Right forelimb (tissue), 1 donor: Measurements from ENCODE around the gene RMDN2.
"Not testable (repeated sequence)": the region's sequence is repeated elsewhere in the genome, so short reads cannot be mapped to it uniquely, and the experiment has no call there.

Source experiments
- DNase-seq: peaks from one replicate; pipeline ENCODE4 v3.0.0-alpha.2; 2018

The RMDN2 gene

DNA sequence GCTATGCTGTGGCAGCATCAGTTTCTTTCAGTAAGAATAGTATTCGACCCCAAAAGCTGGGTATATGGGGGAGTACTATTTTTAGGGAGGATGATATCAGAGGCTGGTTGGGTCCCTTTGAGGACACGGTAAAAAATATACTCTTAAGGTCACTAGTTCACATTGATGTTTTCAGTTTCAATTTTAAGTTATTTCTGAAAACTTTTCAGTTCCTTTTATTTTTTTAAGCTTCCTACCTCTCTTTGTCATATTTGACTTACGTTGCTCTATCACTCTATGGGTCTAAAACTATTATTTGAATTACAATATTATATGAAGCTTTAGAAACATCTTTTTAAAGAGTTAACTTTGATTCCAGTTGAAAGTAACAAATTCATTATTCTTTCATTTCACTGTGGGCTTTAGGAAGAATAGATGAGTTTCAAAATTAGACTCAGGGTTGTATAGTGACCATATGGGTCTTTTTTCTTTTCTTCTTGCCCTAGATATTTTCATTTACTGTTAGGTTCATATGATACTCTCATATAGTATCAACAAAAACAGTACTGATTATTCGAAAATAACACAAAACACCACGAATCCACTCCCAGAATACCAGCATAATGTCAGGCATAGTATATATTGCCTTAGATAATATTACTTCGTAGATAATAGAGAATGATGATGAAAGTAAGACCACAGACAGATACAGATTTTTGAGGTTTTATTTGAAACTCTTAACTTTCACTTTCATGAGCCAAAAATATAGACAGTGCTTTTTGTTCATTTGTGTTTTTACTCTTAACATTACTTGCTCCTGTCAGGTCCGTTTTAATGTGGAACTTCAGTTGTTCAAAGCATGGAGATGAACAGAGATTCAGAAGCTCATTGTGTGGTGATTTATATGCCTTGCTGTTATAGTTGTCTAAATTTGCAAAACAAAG lies 9.8 kb downstream of the RMDN2 start:
- no peak for DNase-seq

DNA sequence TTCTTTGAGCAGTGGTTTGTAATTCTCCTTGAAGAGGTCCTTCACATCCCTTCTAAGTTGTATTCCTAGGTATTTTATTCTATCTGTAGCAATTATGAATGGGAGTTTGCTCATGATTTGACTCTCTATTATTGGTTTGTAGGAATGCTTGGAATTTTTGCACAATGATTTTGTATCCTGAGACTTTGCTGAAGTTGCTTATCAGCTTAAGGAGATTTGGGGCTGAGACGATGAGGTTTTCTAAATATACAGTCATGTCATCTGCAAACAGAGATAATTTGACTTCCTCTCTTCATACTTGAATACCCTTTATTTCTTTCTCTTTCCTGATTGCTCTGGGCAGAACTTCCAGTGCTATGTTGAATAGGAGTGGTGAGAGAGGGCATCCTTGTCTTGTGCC lies 12.5 kb downstream of the RMDN2 start:
- DNase-seq = not testable (repeated sequence)

DNA sequence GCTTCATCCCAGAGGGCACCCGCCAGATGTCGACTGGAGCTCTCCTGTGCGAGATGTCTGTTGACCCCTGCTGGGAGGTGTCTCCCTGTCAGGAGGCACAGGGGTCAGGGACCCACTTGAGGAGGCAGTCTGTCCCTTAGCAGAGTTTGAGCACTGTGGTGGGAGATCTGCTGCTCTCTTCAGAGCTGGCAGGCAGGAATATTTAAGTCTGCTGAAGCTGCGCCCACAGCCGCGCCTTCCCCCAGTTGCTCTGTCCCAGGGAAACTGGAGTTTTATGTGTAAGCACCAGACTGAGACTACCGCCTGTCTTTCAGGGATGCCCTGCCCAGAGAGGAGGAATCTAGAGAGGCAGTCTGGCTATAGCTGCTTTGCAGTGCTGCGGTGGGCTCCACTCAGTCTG lies 16.2 kb downstream of the RMDN2 start:
- DNase-seq = not testable (repeated sequence)

DNA sequence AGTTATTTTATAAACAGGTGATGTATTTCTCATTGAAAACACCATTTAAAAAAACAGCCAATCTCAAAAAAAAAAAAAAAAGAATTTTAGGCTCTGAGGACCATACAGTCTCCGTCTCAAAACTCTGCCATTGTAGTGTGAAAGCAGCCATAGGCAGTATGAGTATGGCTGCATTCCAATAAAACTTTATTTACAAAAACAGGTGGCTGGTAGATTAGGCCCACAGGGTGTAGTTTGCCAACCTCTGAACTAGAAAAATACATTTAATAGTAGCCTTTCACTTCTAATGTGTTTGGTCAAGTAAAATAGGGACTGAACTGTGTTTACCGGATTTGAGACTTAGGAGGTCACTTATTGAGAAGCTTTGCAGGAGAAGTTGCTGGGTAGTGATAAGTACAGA lies 19.2 kb downstream of the RMDN2 start:
- no peak for DNase-seq

DNA sequence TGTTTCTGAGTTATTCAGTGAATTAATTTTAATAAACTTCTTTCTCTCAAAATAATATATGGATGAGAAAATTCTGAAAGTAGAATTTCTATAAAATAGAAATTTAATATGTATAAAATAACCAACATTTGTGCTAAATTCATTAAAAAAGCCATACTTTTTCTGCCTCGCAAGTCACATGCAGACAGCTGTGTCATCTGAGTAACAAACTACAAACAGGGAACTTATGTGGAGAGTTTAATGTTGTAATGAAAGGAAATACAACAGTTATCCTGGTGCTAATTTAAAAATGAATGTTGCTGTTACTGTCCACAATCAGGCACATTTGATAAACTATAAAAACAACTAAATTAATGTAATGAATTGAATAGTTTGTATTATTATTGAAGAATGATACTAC lies 22.2 kb downstream of the RMDN2 start:
- no peak for DNase-seq

DNA sequence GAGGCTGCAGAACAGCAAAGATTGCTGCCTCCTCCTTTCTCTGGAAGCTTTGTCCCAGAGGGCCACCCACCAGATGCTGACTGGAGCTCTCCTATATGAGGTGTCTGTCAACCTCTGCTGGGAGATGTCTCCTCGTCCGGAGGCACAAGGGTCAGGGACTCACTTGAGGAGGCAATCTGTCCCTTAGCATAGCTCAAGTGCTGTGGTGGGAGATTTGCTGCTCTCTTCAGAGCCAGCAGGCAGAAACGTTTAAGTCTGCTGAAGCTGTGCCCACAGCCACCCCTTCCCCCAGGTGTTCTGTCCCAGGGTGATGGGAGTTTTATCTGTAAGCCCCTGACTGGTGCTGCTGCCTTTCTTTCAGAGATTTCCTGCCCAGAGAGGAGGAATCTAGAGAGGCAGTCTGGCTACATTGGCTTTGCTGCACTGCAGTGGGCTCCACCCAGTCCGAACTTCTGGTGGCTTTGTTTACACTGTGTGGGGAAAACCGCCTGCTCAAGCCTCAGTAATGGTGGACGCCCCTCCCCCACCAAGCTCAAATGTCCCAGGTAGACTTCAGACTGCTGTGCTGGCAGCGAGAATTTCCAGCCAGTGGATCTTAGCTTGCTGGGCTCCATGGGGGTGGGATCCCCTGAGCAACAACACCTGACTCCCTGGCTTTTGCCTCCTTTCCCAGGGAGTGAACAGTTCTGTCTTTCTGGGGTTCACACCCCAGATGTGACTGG lies 37.1 kb downstream of the RMDN2 start:
- DNase-seq = not testable (repeated sequence)

DNA sequence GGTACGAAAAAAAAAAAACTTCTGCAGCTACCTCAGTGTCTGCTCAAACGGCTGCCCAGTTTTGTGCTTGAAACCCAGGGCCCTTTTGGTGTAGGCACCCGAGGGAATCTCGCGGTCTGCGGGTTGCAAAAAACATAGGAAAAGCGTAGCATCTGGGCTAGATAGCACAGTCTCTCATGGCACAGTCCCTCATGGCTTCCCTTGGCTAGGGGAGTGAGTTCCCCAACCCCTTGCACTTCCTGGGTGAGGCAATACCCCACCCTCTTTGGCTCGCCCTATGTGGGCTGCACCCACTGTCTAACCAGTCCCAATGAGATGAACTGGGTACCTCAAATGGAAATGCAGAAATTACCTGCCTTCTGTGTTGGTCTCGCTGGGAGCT lies 37.6 kb downstream of the RMDN2 start:
- DNase-seq = not testable (repeated sequence)

DNA sequence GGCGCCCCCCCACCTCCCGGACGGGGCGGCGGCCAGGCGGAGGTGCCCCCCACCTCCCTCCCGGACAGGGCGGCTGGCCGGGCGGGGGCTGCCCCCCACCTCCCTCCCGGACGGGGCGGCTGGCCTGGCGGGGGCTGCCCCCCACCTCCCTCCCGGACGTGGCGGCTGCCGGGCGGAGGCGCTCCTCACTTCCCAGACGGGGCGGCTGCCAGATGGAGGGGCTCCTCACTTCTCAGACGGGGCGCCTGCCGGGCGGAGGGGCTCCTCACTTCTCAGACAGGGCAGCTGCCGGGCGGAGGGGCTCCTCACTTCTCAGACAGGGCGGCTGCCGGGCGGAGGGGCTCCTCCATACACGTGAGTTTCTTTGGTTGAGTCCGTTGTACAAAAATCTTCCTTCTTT lies 38.8 kb downstream of the RMDN2 start:
- DNase-seq = not testable (repeated sequence)

DNA sequence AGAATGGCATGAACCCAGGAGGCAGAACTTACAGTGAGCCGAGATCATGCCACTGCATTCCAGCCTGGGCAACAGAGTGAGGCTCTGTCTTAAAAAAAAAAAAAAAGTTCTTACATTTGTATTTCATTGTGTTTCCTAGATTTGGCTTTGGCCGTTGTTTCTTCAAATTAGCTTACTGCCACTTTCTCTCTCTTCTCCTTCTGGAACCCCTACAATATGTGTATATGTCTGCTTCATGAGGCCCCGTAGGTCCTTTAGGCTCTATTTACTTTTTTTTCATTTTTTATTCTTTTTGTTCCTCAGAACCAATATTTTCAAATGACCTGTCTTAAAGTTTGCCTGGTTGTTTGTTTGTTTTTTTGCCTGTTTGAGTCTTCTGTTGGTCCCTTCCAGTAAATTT lies 41.2 kb downstream of the RMDN2 start:
- DNase-seq = no peak

DNA sequence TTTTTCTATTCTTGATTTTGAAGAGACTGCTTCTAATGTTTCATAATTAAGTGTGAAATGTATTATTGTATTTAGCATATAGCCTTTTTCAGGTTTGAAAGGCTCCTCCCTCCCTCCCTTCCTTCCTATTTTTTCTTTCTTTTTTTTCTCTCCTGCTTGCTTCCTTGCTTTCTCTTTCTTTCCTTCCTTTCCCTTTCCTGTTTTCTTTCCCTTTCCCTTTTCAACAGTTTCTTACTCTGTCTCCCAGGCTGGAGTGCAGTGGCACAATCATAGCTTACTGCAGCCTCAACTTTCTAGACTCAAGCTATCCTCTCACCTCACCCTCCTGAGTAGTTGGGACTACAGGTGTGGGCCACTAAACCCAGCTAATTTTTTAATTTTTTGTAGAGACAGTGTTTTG lies 44.6 kb downstream of the RMDN2 start:
- DNase-seq = no peak

DNA sequence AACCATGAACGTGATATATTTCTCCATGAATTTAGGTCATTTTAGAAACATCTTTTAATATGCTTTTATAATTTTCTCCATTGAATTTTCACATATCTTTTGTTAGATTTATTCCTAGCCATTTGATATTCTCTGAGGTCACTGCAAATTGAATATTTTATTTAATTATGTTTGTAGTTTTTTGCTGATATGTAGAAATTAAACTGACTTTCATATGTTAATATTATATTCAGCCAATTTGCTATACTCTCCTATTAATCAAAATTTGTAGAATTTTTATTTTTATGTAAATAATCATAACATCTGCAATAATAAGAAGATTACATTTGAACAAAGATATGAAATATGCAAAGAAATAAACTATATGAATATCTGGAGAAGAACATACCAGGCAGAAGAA lies 46.9 kb downstream of the RMDN2 start:
- DNase-seq = no peak

DNA sequence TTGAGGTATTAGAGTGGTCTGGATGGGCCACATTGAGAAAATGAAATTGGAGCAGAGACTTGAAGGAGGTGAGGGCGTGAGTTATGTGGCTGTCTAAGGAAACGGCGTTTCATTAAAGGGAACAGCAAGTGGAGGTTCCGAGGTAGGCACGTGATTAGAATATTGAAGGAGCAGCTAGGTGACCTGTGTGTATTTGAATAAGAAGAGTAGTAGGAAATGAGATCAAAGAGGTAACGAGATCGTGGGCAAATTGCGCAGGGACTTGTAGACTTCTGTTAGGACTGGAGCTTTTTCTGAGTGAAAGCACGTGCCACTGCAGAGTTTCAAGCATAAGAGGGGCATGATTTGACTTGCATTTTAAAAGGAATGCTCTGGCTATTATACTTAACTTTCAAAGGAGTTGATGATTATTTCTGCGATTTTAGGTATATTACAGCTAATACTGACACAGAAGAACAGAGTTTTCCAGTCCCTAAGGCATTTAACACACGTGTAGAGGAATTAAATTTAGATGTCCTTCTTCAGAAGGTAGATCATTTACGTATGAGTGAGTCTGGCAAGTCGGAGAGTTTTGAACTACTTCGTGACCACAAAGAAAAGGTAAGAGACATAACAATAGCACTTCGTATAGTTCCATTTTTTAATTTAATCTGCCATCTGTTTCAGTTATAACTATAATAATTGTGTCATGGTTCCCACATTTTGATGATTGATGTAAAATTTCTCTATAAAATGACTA lies 48.7 kb downstream of the RMDN2 start:
- DNase-seq = no peak

DNA sequence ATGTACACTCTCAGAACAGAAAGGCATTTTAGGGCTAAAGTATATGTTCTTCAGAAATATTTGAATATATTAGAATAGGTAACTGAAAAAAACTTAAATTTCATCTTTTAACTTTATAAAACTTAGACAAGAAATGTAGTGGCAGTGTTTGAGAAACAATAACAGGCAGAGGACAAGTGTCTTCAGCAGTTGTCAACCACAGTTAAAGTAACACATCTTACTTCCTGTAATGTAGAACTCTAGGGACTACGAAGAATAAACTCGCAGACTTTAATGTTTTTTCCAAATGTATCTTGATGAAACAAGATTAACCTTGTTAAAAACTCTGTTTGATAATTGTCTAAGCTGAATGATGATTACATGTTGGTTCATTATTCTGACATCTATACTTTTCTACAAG lies 50.7 kb downstream of the RMDN2 start:
- no peak for DNase-seq

DNA sequence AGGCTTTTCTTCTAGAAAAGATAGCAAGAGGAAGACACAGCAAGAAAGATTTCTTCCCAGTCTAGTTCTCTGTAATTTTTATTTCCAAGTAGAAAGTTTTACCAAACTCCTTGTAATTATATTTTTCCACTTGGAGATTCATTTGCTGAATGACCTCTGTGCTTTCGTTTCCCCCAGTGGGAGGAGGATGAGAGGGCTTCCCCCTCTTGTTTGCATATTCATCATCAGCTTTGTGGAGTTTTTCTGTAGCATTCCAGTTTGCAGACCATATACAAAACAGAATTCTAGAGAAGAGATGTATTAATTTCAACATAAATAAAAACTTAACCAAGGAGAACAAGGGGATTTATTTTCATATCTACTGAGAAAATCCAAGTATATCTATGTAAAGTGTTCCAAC lies 51.3 kb downstream of the RMDN2 start:
- DNase-seq = no peak

DNA sequence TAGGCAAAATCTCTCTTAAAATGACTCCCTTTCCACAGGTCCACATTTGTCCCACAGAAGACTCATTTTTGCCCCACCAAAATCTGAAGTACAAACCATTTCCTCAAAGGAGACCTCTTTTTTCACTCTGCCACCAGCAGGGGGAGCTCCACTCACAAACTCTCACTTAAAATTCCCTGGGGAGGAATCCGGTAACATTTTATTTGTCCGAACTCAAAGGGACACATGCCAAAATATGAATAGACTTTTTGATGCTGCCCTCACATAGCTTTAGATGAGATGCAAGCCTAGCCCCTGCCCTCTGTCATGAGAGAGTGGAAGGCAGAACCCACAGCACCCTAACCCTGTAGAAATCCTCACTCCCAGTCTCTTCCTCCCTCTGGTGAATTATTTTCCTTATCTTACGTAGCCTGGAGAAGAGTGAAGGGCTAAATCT lies 57.1 kb downstream of the RMDN2 start:
- DNase-seq = peak; percentile 77

DNA sequence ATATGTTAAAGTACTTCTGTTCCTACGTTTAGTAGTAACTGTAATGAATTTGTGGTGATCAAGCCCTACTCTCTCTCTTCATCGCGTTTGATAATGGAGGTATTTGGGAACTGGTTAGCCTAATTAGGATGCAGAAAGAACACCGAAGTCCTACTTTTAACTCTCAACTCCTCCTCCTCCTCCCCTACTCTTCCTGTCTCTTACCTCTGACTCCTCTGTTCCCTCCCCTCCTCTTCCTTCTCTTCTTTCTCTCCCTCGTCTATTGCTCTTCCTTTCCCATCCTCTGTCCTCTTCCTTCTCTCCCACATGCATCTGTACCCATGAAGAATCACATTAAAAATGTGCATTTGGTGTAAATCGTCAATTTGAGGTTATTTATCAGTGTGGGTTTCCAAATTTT lies 57.8 kb downstream of the RMDN2 start:
- no peak for DNase-seq

DNA sequence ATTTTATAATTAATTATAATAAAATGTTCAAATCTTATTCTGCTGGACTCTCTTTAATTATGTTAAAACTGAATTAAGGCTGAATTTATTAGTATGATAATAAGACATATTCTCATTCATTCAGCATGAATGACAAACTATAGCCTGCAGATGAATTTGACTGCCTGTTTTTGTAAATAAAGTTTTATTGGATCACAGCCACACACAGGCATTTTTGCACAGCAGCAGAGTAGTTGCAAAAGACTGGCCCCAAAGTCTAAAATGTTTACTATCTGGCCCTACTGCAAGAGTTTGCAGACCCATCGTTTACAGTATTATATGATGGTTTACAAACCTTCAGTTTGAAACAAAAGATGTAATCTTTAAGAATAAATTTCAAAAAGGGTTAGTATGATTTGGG lies 58.6 kb downstream of the RMDN2 start:
- DNase-seq = no peak

DNA sequence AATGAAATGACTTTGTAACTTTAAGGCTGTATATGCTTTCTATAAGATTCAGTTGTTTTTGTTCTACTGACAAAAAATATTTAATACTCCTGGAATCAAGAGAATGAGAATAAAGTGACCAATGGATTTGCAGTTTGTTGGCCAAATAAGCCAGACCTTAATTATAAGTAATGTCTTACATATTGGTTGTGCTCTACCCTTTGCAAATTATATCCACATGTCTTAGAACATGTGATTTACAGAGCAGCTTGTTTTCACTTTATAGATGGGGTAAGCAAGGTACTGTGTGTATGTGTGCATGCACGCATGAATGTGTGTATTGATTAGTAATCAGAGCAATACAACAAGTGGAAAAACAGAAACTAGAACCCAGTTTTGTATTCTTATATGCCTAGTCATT lies 59.1 kb downstream of the RMDN2 start:
- no peak for DNase-seq

DNA sequence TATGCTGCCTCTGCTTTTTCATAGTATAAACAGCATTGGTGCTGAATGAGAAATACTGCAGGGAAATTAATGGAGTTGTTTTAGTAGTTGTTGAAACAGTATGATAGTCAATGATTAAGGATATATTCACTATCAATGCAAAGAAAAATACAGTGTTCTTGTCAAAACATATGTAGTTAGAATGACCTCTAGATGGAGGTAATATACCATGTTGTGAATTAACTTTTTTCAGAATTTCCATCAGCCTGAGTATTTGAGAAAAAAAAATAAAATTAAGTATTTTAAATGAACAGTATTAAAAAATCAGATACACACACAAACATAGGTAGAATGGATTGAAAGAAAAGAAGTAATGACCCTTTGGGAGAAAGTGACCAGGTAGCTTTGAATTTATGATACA lies 59.5 kb downstream of the RMDN2 start:
- no peak for DNase-seq

DNA sequence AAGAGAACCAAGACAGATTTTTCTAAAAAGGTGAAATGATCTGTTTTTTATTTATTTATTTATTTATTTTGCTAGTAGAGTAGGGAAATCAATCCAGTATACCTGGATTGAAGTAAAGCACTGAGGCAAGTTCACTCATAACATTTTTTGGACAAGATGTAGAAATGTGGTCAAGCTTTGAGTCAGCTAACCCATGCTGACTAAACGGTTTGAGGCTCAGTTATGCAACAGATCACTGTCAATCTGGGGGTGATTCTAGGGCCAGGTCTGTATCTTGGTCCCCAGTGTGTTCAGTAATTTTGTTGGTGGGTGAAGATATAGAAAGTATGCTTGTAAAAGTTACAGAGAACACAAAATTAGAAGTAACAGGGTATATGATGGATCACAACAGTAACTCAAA lies 60.2 kb downstream of the RMDN2 start:
- DNase-seq = no peak

DNA sequence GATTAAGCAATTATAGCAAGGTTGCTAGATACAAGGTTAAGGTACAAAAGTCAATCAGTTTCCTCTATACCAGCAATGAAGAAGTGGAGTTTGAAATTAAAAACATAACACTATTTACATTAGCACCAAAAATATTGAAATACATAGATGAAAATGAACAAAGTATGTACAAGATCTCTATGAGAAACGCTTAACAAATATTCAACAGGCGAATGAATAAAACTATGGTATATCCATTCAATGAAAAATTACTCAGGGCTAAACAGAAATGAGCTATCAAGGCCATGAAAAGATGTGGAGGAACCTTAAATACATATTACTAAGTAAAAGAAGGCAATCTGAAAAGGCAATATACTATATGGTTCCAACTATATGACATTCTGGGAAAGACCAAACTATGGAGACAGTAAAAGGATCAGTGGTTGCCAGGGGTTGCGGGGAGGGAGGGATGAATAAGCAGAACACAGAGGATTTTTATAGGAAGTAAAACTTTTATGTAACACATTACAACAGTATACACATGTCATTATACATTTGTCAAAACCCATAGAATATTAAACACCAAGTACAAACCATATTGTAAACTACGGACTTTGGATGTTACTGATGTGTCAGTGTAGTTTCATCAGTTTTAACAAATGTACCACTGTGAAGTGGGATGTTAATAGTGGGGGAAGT lies 62.1 kb downstream of the RMDN2 start:
- DNase-seq = no peak

DNA sequence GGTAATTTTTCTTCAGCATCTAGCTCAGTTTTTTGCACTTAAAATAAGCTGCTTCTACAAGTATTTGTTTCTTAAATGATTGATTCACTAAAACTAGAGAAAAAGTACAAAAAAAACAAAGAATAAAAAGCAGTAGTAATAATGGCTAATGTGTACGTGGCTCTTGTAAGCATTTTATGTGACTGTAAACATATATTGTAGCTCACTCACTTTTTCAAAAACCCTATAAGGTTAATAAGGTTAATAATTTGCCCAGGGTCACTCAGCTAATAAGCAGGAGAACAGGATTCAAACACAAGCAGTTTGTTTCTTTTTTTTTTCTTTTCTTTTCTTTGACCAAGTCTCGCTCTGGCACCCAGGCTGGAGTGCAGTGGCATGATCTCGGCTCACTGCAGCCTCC lies 67.5 kb downstream of the RMDN2 start:
- DNase-seq = no peak

DNA sequence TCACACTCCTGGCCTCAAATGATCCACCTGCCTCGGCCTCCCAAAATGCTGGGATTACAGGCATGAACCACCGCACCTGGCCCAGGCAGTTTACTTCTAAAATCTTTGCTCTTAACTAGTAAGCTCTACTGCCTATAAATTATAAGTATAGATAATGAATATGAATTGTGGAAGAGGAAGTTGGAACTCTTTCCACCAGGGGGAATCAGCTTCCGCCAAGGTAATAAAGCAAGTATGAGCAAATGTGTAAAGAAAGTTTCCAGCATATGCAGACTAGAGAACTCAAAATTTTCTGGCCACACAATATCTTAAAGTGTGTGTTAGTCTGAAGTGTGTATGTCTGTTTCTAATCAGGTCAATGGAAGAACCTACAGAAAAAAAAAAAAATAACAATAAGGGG lies 68.1 kb downstream of the RMDN2 start:
- no peak for DNase-seq
